H1 (cell line): ENCODE data around the gene CAMTA1. TPM values are rescaled to one million over a fixed set of nuclear protein-coding genes. Genes with fewer than 3 reads are reported as not detected.

Experiments used
- CTCF ChIA-PET: fragments of 300-600 bp; sonication (Branson Sonifier 250); formaldehyde crosslinking; loops from one replicate; lab custom pipeline; 2021; ENCODE audit not compliant: partially characterized antibody; lab: Charles Lee
- POLR2A ChIA-PET: fragments of 300-600 bp; sonication (Branson Sonifier 250); formaldehyde crosslinking; loops from one replicate; lab custom pipeline; 2021; ENCODE audit warnings: inconsistent platforms; ENCODE audit not compliant: partially characterized antibody; lab: Charles Lee
- DNase-seq, 2 experiments: peaks; one replicate each; pipeline versions ENCODE4 v3.0.0 to v3.0.0-alpha.2; 2010 to 2022; ENCODE audit warnings: low spot score in 2 of 2, low read depth in 1 of 2, mixed read lengths in 1 of 2
- FAIRE-seq: peaks from 2 replicates; lab custom pipeline; 2011; peaks lifted over from hg19 to GRCh38; lab: Jason Lieb, UNC
- H2AFZ ChIP-seq: 2 replicates; pipeline ENCODE4 v1.8.1; 2012; ENCODE audit warnings: low read length, inconsistent platforms
- H2AK5ac ChIP-seq: 2 replicates; pipeline ENCODE4 v1.6.1; 2013; ENCODE audit warnings: low read depth, low read length
- H2BK120ac ChIP-seq: replicated peaks from 2 replicates; pipeline ENCODE3; 2013; ENCODE audit warnings: low read depth, low read length, inconsistent platforms
- H2BK12ac ChIP-seq: 2 replicates; pipeline ENCODE4 v1.6.1; 2013; ENCODE audit warnings: low read depth, low read length
- H2BK15ac ChIP-seq: 2 replicates; pipeline ENCODE4 v1.6.1; 2013; ENCODE audit warnings: low read length
- H2BK20ac ChIP-seq: 2 replicates; pipeline ENCODE4 v1.6.1; 2013; ENCODE audit warnings: low read length
- H2BK5ac ChIP-seq: 2 replicates; pipeline ENCODE4 v1.6.1; 2013; ENCODE audit warnings: low read depth, low read length
- H3K14ac ChIP-seq: 2 replicates; pipeline ENCODE4 v1.6.1; 2013; ENCODE audit warnings: inconsistent platforms; ENCODE audit not compliant: insufficient read length
- H3K18ac ChIP-seq: 2 replicates; pipeline ENCODE4 v1.6.1; 2013; ENCODE audit warnings: low read length; ENCODE audit errors: extremely low read depth
- H3K23ac ChIP-seq: 2 replicates; pipeline ENCODE4 v1.6.1; 2013; ENCODE audit warnings: inconsistent platforms; ENCODE audit not compliant: insufficient read length
- H3K23me2 ChIP-seq: 2 replicates; pipeline ENCODE4 v1.6.1; 2013; ENCODE audit warnings: low read depth, low read length
- H3K27ac ChIP-seq: 2 replicates; pipeline ENCODE4 v1.6.1; 2011; ENCODE audit warnings: low read depth, low read length, inconsistent platforms
- H3K27me3 ChIP-seq, 4 experiments: replicated peaks in 1 of 4; 1 replicate in 1 of 4; 2 replicates in 3 of 4; pipeline versions ENCODE4 v1.6.1 to v1.8.1; 2011 to 2013; ENCODE audit warnings: low read length in 3 of 4, mild to moderate bottlenecking in 3 of 4, inconsistent platforms in 2 of 4, mixed read lengths in 2 of 4, moderate library complexity in 1 of 4; ENCODE audit not compliant: control insufficient read depth in 3 of 4, insufficient read depth in 3 of 4; ENCODE audit errors: extremely low read depth in 1 of 4
- H3K36me3 ChIP-seq, 4 experiments: 2 replicates each; pipeline versions ENCODE4 v1.6.1 to v1.8.1; 2011 to 2013; ENCODE audit warnings: mild to moderate bottlenecking in 4 of 4, low read length in 3 of 4, moderate library complexity in 2 of 4, control low read depth in 1 of 4, inconsistent platforms in 1 of 4; ENCODE audit not compliant: insufficient read depth in 4 of 4, control insufficient read depth in 2 of 4
- H3K4ac ChIP-seq: replicated peaks from 2 replicates; pipeline ENCODE3; 2013; ENCODE audit warnings: low read length, low read depth, mixed read lengths, inconsistent platforms; ENCODE audit not compliant: insufficient read length
- H3K4me1 ChIP-seq, 4 experiments: replicated peaks in 1 of 4; 1 replicate in 1 of 4; 2 replicates in 3 of 4; pipeline versions ENCODE4 v1.6.1 to v1.8.1; 2011 to 2013; ENCODE audit warnings: low read length in 3 of 4, inconsistent platforms in 2 of 4, mixed read lengths in 1 of 4; ENCODE audit not compliant: insufficient read depth in 4 of 4, control insufficient read depth in 3 of 4
- H3K4me2 ChIP-seq, 2 experiments: 2 replicates each; pipeline versions ENCODE4 v1.6.1 to v1.8.1; 2011 to 2013; ENCODE audit warnings: low read depth in 2 of 2, low read length in 2 of 2, control low read depth in 1 of 2, inconsistent platforms in 1 of 2, mild to moderate bottlenecking in 1 of 2; ENCODE audit not compliant: insufficient read depth in 1 of 2
- H3K4me3 ChIP-seq, 4 experiments: fragments of 200-600, 300-600 bp in 1 of 4; sonication (generic), shearing (Covaris generic), sonication (Bioruptor Twin) in 1 of 4; 2 replicates each; pipeline versions ENCODE4 v1.5.1 to v1.8.1; 2011 to 2016; ENCODE audit warnings: low read length in 4 of 4, low read depth in 3 of 4, control low read depth in 2 of 4, inconsistent platforms in 2 of 4, mild to moderate bottlenecking in 2 of 4, mixed read lengths in 1 of 4, moderate library complexity in 1 of 4; ENCODE audit not compliant: insufficient read depth in 2 of 4; ENCODE audit errors: extremely low read depth in 1 of 4
- H3K56ac ChIP-seq: replicated peaks from 2 replicates; pipeline ENCODE3; 2013; ENCODE audit warnings: low read depth, mild to moderate bottlenecking, mixed read lengths, low read length, inconsistent platforms; ENCODE audit not compliant: insufficient read length
- H3K79me1 ChIP-seq: 2 replicates; pipeline ENCODE4 v1.6.1; 2013; ENCODE audit warnings: low read depth, low read length, control low read depth
- H3K79me2 ChIP-seq, 2 experiments: 2 replicates each; pipeline versions ENCODE4 v1.6.1 to v1.8.1; 2012 to 2013; ENCODE audit warnings: low read length in 2 of 2, mild to moderate bottlenecking in 2 of 2, inconsistent platforms in 1 of 2; ENCODE audit not compliant: insufficient read depth in 2 of 2, control insufficient read depth in 1 of 2
- H3K9ac ChIP-seq, 4 experiments: replicated peaks in 1 of 4; 1 replicate in 1 of 4; 2 replicates in 3 of 4; pipeline versions ENCODE4 v1.6.1 to v1.8.1; 2011 to 2013; ENCODE audit warnings: low read depth in 3 of 4, low read length in 3 of 4, control low read depth in 2 of 4, mild to moderate bottlenecking in 2 of 4, moderate library complexity in 2 of 4, inconsistent platforms in 1 of 4; ENCODE audit errors: extremely low read depth in 1 of 4
- H3K9me3 ChIP-seq, 2 experiments: 2 replicates each; pipeline versions ENCODE4 v1.6.1 to v1.8.1; 2012 to 2013; ENCODE audit warnings: mild to moderate bottlenecking in 2 of 2, moderate library complexity in 2 of 2, control low read depth in 1 of 2, inconsistent platforms in 1 of 2, low read depth in 1 of 2, low read length in 1 of 2, mixed read lengths in 1 of 2; ENCODE audit not compliant: insufficient read depth in 2 of 2
- H4K20me1 ChIP-seq, 2 experiments: replicated peaks in 1 of 2; 2 replicates each; pipeline versions ENCODE3 to v1.8.1; 2011 to 2013; ENCODE audit warnings: inconsistent platforms in 2 of 2, low read length in 2 of 2, mild to moderate bottlenecking in 1 of 2; ENCODE audit not compliant: insufficient read depth in 2 of 2, control insufficient read depth in 1 of 2
- H4K5ac ChIP-seq: 2 replicates; pipeline ENCODE4 v1.6.1; 2013; ENCODE audit warnings: low read length, low read depth, mixed read lengths, inconsistent platforms; ENCODE audit not compliant: insufficient read length
- H4K8ac ChIP-seq: 2 replicates; pipeline ENCODE4 v1.8.0; 2013; ENCODE audit warnings: mild to moderate bottlenecking, moderate library complexity, low read length, inconsistent platforms; ENCODE audit not compliant: insufficient read depth; ENCODE audit errors: extremely low read depth
- H4K91ac ChIP-seq: replicated peaks from 2 replicates; pipeline ENCODE3; 2013; ENCODE audit warnings: low read length, mixed read lengths, inconsistent platforms; ENCODE audit not compliant: insufficient read length
- JUN ChIP-seq: IDR thresholded peaks from 2 replicates; pipeline ENCODE4 v1.6.1; 2011; ENCODE audit warnings: low read depth, mild to moderate bottlenecking, improper control_type of control experiment, low read length
- RNF2 ChIP-seq: fragments of 200-900, 300-1000 bp; sonication (generic); IDR thresholded peaks from 2 replicates; pipeline ENCODE4 v1.7.1; 2016; ENCODE audit warnings: borderline replicate concordance, low read depth, mild to moderate bottlenecking, antibody characterized with exemption, low read length; ENCODE audit not compliant: poor library complexity, severe bottlenecking; ENCODE audit errors: missing control alignments
- TAF1 ChIP-seq: IDR thresholded peaks from 2 replicates; pipeline ENCODE4 v1.6.1; 2011; ENCODE audit warnings: mild to moderate bottlenecking, low read depth, low read length
- WGBS, 2 experiments: shearing (Covaris generic) in 1 of 2; methylation state at CpG; one replicate each; pipeline versions ENCODE4 v1.1.6 to v1.1.7; 2013 to 2015; ENCODE audit warnings: low lambda C conversion rate in 2 of 2, mixed read lengths in 2 of 2, inconsistent platforms in 1 of 2, low coverage in 1 of 2, missing lambda C conversion rate in 1 of 2; ENCODE audit not compliant: insufficient replicate concordance in 2 of 2, insufficient coverage in 1 of 2, insufficient read length in 1 of 2; ENCODE audit errors: extremely low coverage in 1 of 2, missing lambda C conversion rate in 1 of 2; 5-methylcytosine and 5-hydroxymethylcytosine counted together
- polyA plus RNA-seq, 7 experiments: library from polyadenylated mRNA; depleted of rRNA in 3 of 7; stranded (reverse) in 5 of 7; unstranded in 2 of 7; fragments of >200 nt in 5 of 7; fragments of 200-250 nt in 2 of 7; gene quantifications; 1 replicate in 5 of 7; 2 replicates in 1 of 7; 4 replicates in 1 of 7; pipeline versions ENCODE4 v1.2.1 to v1.2.3, GENCODE V29; 2011 to 2013; ENCODE audit warnings: missing spikeins in 2 of 7, mixed read lengths in 2 of 7
- total RNA-seq: library from RNA; stranded (reverse); fragmentation: NEBNext Ultra II Directional; extraction: Animal tissue kit (Norgen Biotek cat#: 25700); gene quantifications from 2 replicates; pipeline ENCODE4 v1.2.1, GENCODE V29; 2021

The CAMTA1 gene
- total and polyA plus RNA-seq, 2 of the 8 experiments (the other 6 are each of a cell fraction or from before 2014, with no cell fraction given), result 65.0 to 119 TPM

GRCh38 chr1:6861075-6861724 is 75.9 kb downstream of the CAMTA1 start:
- Histone ChIP-seq H2BK12ac (no peak overlapping the region), H3K4me3 (no peak overlapping the region), H4K91ac (no peak overlapping the region), H3K14ac (no peak overlapping the region), H3K9me3 (no peaks in the 10 kb centered on the region), H3K27ac (no peak overlapping the region), H3K23ac (no peak overlapping the region), H2AK5ac (no peak overlapping the region), H3K79me2 (peaks cover 0 to 53% of the 10 kb centered on the region in 2 experiments; a peak in 3 of 4 replicates), H4K20me1 (peaks cover 0 to 4% of the 10 kb centered on the region in 2 experiments), H3K23me2 (no peaks in the 10 kb centered on the region), H3K9ac (no peak overlapping the region), H2BK5ac (no peak overlapping the region), H3K4me2 (no peak overlapping the region), H3K36me3 (no peaks in the 10 kb centered on the region; a peak in 2 of 8 replicates), H3K56ac (no peak overlapping the region), H4K8ac (no peak overlapping the region), H4K5ac (no peak overlapping the region), H3K4me1 (peaks cover 0 to 4% (median 2%) of the 10 kb centered on the region in 4 experiments; a peak in 3 of 7 replicates), H3K18ac (no peak overlapping the region), H3K79me1 (peaks cover 4% of the 10 kb centered on the region; the same call in 1 of the 2 replicates), H2AFZ (no peak overlapping the region), H3K27me3 (no peaks in the 10 kb centered on the region), H3K4ac (no peak overlapping the region), H2BK120ac (no peak overlapping the region), H2BK20ac (no peak overlapping the region), H2BK15ac (no peak overlapping the region)
- 88% methylated on average over 12 of the region's 12 CpGs; no CpG with 5 or more reads in 1 of the 2 experiments for WGBS, 2 experiments
- no peak for TF ChIP-seq TAF1
- no peak for TF ChIP-seq JUN
- TF ChIP-seq RNF2, result no peak
- ChIA-PET CTCF (no interaction called here), POLR2A (interaction anchor here (0.6 kb wide), 1 partner anchor 275 kb away, joined by 3 read pairs; no protein-coding TSS in a partner anchor)
- no peak for DNase-seq
- no peak for FAIRE-seq
